SK-N-SH (cell line): ENCODE results near the gene PHACTR2. TPM values are rescaled to one million over a fixed set of nuclear protein-coding genes. Genes with fewer than 3 reads are reported as not detected.

ENCODE experiments used
- CTCF ChIA-PET: fragments of 300-600, 350-600 bp; formaldehyde crosslinking; extraction: SDS; loops from one replicate; lab custom pipeline; 2021; lab: Yijun Ruan, JAX
- POLR2A ChIA-PET: fragments of 350-600 bp; sonication (Branson Sonifier 250); formaldehyde crosslinking; extraction: SDS; loops from one replicate; lab custom pipeline; 2020; ENCODE audit warnings: antibody characterized with exemption, inconsistent platforms; lab: Yijun Ruan, JAX
- DNase-seq: peaks from one replicate; pipeline ENCODE4 v3.0.0; 2012
- H2AFZ ChIP-seq: fragments of 200-600 bp; sonication (generic); 2 replicates; pipeline ENCODE4 v1.8.1; 2016; ENCODE audit warnings: antibody characterized with exemption, mild to moderate bottlenecking, low read depth
- H3F3A ChIP-seq: fragments of 200-600 bp; sonication (generic); replicated peaks from 2 replicates; pipeline ENCODE3; 2016; ENCODE audit warnings: antibody characterized with exemption, mild to moderate bottlenecking; ENCODE audit not compliant: insufficient read depth
- H3K27ac ChIP-seq, 2 experiments: fragments of 200-500 bp in 1 of 2; fragments of 200-600 bp in 1 of 2; sonication (Bioruptor generic) in 1 of 2; sonication (generic), shearing (Covaris generic) in 1 of 2; 2 replicates each; pipeline versions ENCODE4 v1.5.1 to v1.6.1; 2014 to 2016; ENCODE audit warnings: low read depth in 2 of 2, inconsistent platforms in 1 of 2, low read length in 1 of 2, mild to moderate bottlenecking in 1 of 2, mixed read lengths in 1 of 2
- H3K27me3 ChIP-seq: fragments of 200-600 bp; sonication (generic), shearing (Covaris generic); 2 replicates; pipeline ENCODE4 v1.6.1; 2016; ENCODE audit warnings: mixed run types; ENCODE audit not compliant: insufficient read depth
- H3K36me3 ChIP-seq, 2 experiments: fragments of 200-500 bp in 1 of 2; fragments of 200-600 bp in 1 of 2; sonication (Bioruptor generic) in 1 of 2; sonication (generic) in 1 of 2; replicated peaks in 1 of 2; 2 replicates each; pipeline versions ENCODE3 to v1.5.1; 2014 to 2016; ENCODE audit warnings: low read length in 1 of 2, mild to moderate bottlenecking in 1 of 2; ENCODE audit not compliant: insufficient read depth in 2 of 2, control insufficient read depth in 1 of 2
- H3K4me1 ChIP-seq, 2 experiments: fragments of 200-500 bp in 1 of 2; fragments of 200-600 bp in 1 of 2; sonication (Bioruptor generic) in 1 of 2; sonication (generic), shearing (Covaris generic) in 1 of 2; 2 replicates each; pipeline versions ENCODE4 v1.5.1 to v1.6.1; 2014 to 2016; ENCODE audit warnings: low read depth in 1 of 2, low read length in 1 of 2, mixed run types in 1 of 2; ENCODE audit not compliant: insufficient read depth in 2 of 2, control insufficient read depth in 1 of 2
- H3K4me2 ChIP-seq: fragments of 200-600 bp; sonication (generic), shearing (Covaris generic); 2 replicates; pipeline ENCODE4 v1.6.1; 2017; ENCODE audit warnings: mixed run types
- H3K4me3 ChIP-seq, 2 experiments: fragments of 200-500 bp in 1 of 2; fragments of 200-600 bp in 1 of 2; sonication (Bioruptor generic) in 1 of 2; sonication (generic), shearing (Covaris generic) in 1 of 2; 2 replicates each; pipeline versions ENCODE4 v1.5.1 to v1.8.1; 2014 to 2016; ENCODE audit warnings: low read depth in 2 of 2, inconsistent platforms in 1 of 2, low read length in 1 of 2, mild to moderate bottlenecking in 1 of 2, mixed read lengths in 1 of 2, moderate library complexity in 1 of 2
- H3K79me2 ChIP-seq: fragments of 200-600 bp; sonication (generic); 2 replicates; pipeline ENCODE4 v1.8.1; 2017; ENCODE audit warnings: mild to moderate bottlenecking; ENCODE audit not compliant: insufficient read depth
- H3K9ac ChIP-seq: fragments of 200-600 bp; sonication (generic); 2 replicates; pipeline ENCODE4 v1.6.1; 2017; ENCODE audit warnings: mixed run types
- H3K9me2 ChIP-seq: fragments of 200-600 bp; sonication (generic); 2 replicates; pipeline ENCODE4 v1.6.1; 2017; ENCODE audit warnings: mixed run types
- H3K9me3 ChIP-seq: fragments of 200-600 bp; sonication (generic); 2 replicates; pipeline ENCODE4 v1.6.1; 2017; ENCODE audit warnings: mixed run types, mild to moderate bottlenecking, moderate library complexity
- H4K20me1 ChIP-seq: fragments of 200-600 bp; sonication (generic); 2 replicates; pipeline ENCODE4 v1.6.1; 2017; ENCODE audit warnings: mild to moderate bottlenecking, mixed run types; ENCODE audit not compliant: insufficient read depth
- CHD2 ChIP-seq: fragments of 150-350 bp; IDR thresholded peaks from 2 replicates; pipeline ENCODE4 v1.6.1; 2018; ENCODE audit warnings: low read length; ENCODE audit not compliant: partially characterized antibody
- EP300 ChIP-seq, 2 experiments: IDR thresholded peaks; 2 replicates each; pipeline versions ENCODE4 v1.4.0 to v1.6.1; 2012; ENCODE audit warnings: borderline replicate concordance in 1 of 2, low read depth in 1 of 2, low read length in 1 of 2
- EZH2phosphoT487 ChIP-seq: fragments of 200-600 bp; sonication (generic); IDR thresholded peaks from 2 replicates; pipeline ENCODE4 v1.6.1; 2017; ENCODE audit warnings: low read depth, mixed run types, mild to moderate bottlenecking, antibody characterized with exemption, moderate library complexity, borderline replicate concordance
- FOSL2 ChIP-seq: IDR thresholded peaks from 2 replicates; pipeline ENCODE4 v1.4.0; 2012; ENCODE audit warnings: low read depth, mild to moderate bottlenecking, moderate library complexity, borderline replicate concordance
- FOXM1 ChIP-seq: IDR thresholded peaks from 2 replicates; pipeline ENCODE4 v1.4.0; 2012; ENCODE audit warnings: low read depth, mild to moderate bottlenecking
- JUND ChIP-seq: IDR thresholded peaks from 2 replicates; pipeline ENCODE4 v1.4.0; 2012
- MAX ChIP-seq: IDR thresholded peaks from 2 replicates; pipeline ENCODE4 v1.4.0; 2012; ENCODE audit warnings: low read depth
- MXI1 ChIP-seq: IDR thresholded peaks from 2 replicates; pipeline ENCODE4 v1.6.1; 2012; ENCODE audit warnings: mild to moderate bottlenecking, low read depth, low read length, improper control_type of control experiment
- RAD21 ChIP-seq: IDR thresholded peaks from 2 replicates; pipeline ENCODE4 v1.6.1; 2012; ENCODE audit warnings: mild to moderate bottlenecking, low read length
- RFX5 ChIP-seq: IDR thresholded peaks from 2 replicates; pipeline ENCODE4 v1.6.1; 2012; ENCODE audit warnings: mild to moderate bottlenecking, improper control_type of control experiment, low read length
- SMC3 ChIP-seq: IDR thresholded peaks from 2 replicates; pipeline ENCODE4 v1.6.1; 2012; ENCODE audit warnings: low read depth, low read length, improper control_type of control experiment
- TAF1 ChIP-seq: IDR thresholded peaks from 2 replicates; pipeline ENCODE4 v1.6.1; 2012; ENCODE audit warnings: low read depth, mild to moderate bottlenecking, low read length, moderate library complexity, borderline replicate concordance
- TEAD4 ChIP-seq: IDR thresholded peaks from 2 replicates; pipeline ENCODE4 v1.4.0; 2012; ENCODE audit warnings: mild to moderate bottlenecking, borderline replicate concordance; ENCODE audit not compliant: insufficient read depth
- USF1 ChIP-seq: IDR thresholded peaks from 2 replicates; pipeline ENCODE4 v1.4.0; 2012; ENCODE audit warnings: low read depth, borderline replicate concordance
- YY1 ChIP-seq: IDR thresholded peaks from 2 replicates; pipeline ENCODE4 v1.4.0; 2012; ENCODE audit warnings: low read depth, mild to moderate bottlenecking
- WGBS: methylation state at CpG from one replicate; pipeline ENCODE4 v1.1.6; 2017; ENCODE audit warnings: low lambda C conversion rate; 5-methylcytosine and 5-hydroxymethylcytosine counted together
- polyA plus RNA-seq, 3 experiments: library from polyadenylated mRNA; depleted of rRNA; stranded (reverse); fragments of >200 nt; gene quantifications; 2 replicates each; pipeline ENCODE4 v1.2.3, GENCODE V29; 2012

Gene PHACTR2
- polyA plus RNA-seq, 1 of the 3 experiments (the other 2 are of a cell fraction), result 5.0 TPM

- H3K9me3 ChIP-seq, result no peaks in the 10 kb centered on the region
- no peaks in the 10 kb centered on the region for H3K79me2 ChIP-seq
- no peak overlapping the region for H3K4me3 ChIP-seq
- no peaks in the 10 kb centered on the region for H3F3A ChIP-seq
- no peaks in the 10 kb centered on the region for H4K20me1 ChIP-seq
- H2AFZ ChIP-seq, result no peak overlapping the region
- H3K27ac ChIP-seq, result no peak overlapping the region
- no peaks in the 10 kb centered on the region for H3K9me2 ChIP-seq
- DNase-seq, result no peak
- WGBS, result 41% methylated on average over 1 of the region's 1 CpG
- H3K9ac ChIP-seq, result no peak overlapping the region
- TF ChIP-seq RAD21 (no peak), FOXM1 (no peak), JUND (no peak), EP300 (IDR thresholded peaks at IDR 0.05; ENCODE audit: borderline replicate concordance in 1 of 2, low read depth in 1 of 2, low read length in 1 of 2) (no peak)
- H3K4me2 ChIP-seq, result no peak overlapping the region
- ChIA-PET POLR2A (no interaction called here), CTCF (no interaction called here)
- no peaks in the 10 kb centered on the region for H3K27me3 ChIP-seq
- no peaks in the 10 kb centered on the region for H3K36me3 ChIP-seq
- H3K4me1 ChIP-seq, result no peaks in the 10 kb centered on the region
These were observed 200.0 kb downstream of the PHACTR2 start for GRCh38 chr6:143877584-143878271.

GRCh38 chr6:143878272-143878760 is 200.6 kb downstream of the PHACTR2 start:
- DNase-seq, result no peak
- POLR2A ChIA-PET, result no interaction called here
- TF ChIP-seq RAD21 (no peak), SMC3 (no peak), FOSL2 (no peak), TAF1 (no peak), YY1 (no peak), EZH2phosphoT487 (no peak), RFX5 (no peak), MXI1 (no peak), TEAD4 (no peak), MAX (no peak), CHD2 (no peak), USF1 (no peak), EP300 (IDR thresholded peaks at IDR 0.05; ENCODE audit: borderline replicate concordance in 1 of 2, low read depth in 1 of 2, low read length in 1 of 2) (no peak)

More at GRCh38 chr6:143878272-143878760, 200.6 kb downstream of the PHACTR2 start:
- Histone ChIP-seq H4K20me1 (no peaks in the 10 kb centered on the region), H2AFZ (no peak overlapping the region), H3K9ac (no peak overlapping the region), H3K27ac (no peak overlapping the region), H3K79me2 (no peaks in the 10 kb centered on the region), H3K9me2 (no peaks in the 10 kb centered on the region), H3K36me3 (no peaks in the 10 kb centered on the region), H3K9me3 (no peaks in the 10 kb centered on the region), H3K27me3 (no peaks in the 10 kb centered on the region), H3K4me3 (no peak overlapping the region), H3K4me1 (no peaks in the 10 kb centered on the region), H3F3A (no peaks in the 10 kb centered on the region), H3K4me2 (no peak overlapping the region)
- CTCF ChIA-PET, result no interaction called here
- WGBS, result 47% methylated on average over 3 of the region's 3 CpGs
